GM21367 (cell line): Measurements from ENCODE around the gene ZFP69B.

Experiments used
- ATAC-seq: cut with Tn5 transposase; IDR thresholded peaks from one replicate; pipeline ENCODE4 v1.9.1; 2021; ENCODE audit not compliant: unreplicated experiment

The ZFP69B gene

GRCh38 chr1:40449684-40450494 is at the start of gene ZFP69B:
Gene ZFP69B, plus strand, starts transcription at chr1:40450476. Its CDS starts 486 bp downstream, at chr1:40450962.
- ATAC-seq = peak; percentile 72

GRCh38 chr1:40401473-40402201 is 48.6 kb upstream of the ZFP69B start:
- ATAC-seq = no peak

GRCh38 chr1:40404670-40405462 is 45.4 kb upstream of the ZFP69B start:
- no peak for ATAC-seq

GRCh38 chr1:40405812-40406211 is 44.5 kb upstream of the ZFP69B start:
- no peak for ATAC-seq

DNA sequence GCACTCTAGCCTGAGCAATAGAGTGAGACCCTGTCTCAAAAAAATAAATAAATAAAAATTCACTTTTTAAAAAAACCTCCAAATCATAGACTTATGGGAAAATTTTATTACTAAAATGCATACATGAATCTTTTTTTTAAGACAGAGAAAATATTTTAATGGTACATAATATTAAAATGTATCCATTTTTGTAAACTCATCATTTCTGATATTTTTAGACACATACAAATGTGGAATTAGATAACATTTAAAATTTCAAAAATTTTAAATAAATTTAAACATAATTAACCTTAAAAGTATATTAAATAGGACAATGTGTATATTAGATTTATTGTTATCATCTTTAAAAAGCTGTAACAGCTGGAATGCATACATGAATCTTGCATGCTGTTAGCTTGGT is 42.8 kb upstream of the ZFP69B start:
- ATAC-seq = no peak

DNA sequence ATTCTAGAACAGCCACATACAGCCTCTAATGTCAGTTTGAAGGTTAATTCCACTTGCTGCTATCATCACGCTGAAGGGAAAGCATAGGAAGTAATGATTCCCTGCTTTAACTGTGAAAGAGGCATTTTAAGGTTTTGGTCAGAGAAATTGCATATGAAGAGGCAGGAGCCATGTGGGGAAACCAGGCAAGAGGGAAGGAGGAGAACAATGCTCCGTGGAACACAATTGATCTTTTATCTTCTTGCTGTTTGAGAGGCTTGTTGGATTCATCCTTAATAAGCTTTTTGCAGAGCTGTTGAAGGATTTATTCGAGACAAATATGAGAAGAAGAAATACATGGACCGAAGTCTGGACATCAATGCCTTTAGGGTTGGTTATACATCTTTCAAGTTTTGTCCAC is 40.8 kb upstream of the ZFP69B start:
- ATAC-seq = no peak

DNA sequence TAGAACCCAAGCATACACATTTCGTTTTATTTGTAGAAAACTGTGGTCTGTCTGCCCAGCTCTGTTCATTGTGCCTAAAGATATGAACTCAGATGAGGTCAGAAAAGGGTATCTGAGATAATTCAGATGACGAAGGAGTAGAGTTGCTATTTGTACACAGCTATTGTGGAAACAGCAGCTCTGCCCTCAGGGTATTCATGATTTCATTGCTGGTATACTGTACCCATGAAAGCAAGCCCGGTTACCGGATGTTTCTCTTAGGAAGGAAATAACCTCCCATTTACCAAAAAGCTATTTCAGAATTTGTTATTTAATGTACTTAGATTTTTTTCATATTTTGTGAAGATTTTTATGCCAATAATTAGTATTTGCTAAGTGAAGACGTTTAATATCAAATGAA is 39.0 kb upstream of the ZFP69B start:
- ATAC-seq = no peak

GRCh38 chr1:40411843-40412242 is 38.4 kb upstream of the ZFP69B start:
- no peak for ATAC-seq

DNA sequence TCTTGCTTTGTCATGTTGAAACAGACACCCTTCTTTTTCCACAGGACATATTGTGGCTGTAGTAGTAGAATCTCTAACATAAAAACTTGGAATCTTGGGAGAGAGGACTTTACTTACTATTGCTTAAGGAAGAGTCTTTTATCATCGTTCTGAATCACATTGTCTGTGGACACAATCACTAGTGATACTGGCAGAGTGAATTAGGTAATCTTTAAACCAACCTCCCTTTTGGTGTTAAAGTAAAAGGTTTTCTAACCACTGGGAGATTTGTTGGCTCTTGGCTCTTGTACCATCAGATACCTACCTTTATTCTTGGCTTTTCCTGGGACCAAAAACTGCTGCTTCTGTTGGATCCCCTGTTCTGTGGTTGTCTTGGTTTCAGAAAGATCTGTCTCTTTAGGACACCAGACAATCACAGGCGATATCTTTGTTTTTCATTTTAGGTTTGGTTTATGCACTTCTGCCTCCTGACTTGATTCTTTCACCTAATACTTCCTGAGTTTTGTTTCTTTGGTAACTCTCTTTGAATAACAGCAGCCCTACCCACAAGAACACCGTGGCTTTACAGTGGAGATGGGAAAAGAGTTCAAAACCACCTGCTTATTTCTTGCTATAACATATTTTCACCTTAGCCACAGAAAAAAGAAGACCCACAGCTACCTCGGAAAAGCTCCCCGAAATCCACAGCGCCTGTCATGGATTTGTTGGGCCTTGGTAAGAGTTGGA is 36.6 kb upstream of the ZFP69B start:
- no peak for ATAC-seq

GRCh38 chr1:40414331-40414730 is 35.9 kb upstream of the ZFP69B start:
- ATAC-seq = no peak

GRCh38 chr1:40416709-40417108 is 33.6 kb upstream of the ZFP69B start:
- ATAC-seq = no peak

DNA sequence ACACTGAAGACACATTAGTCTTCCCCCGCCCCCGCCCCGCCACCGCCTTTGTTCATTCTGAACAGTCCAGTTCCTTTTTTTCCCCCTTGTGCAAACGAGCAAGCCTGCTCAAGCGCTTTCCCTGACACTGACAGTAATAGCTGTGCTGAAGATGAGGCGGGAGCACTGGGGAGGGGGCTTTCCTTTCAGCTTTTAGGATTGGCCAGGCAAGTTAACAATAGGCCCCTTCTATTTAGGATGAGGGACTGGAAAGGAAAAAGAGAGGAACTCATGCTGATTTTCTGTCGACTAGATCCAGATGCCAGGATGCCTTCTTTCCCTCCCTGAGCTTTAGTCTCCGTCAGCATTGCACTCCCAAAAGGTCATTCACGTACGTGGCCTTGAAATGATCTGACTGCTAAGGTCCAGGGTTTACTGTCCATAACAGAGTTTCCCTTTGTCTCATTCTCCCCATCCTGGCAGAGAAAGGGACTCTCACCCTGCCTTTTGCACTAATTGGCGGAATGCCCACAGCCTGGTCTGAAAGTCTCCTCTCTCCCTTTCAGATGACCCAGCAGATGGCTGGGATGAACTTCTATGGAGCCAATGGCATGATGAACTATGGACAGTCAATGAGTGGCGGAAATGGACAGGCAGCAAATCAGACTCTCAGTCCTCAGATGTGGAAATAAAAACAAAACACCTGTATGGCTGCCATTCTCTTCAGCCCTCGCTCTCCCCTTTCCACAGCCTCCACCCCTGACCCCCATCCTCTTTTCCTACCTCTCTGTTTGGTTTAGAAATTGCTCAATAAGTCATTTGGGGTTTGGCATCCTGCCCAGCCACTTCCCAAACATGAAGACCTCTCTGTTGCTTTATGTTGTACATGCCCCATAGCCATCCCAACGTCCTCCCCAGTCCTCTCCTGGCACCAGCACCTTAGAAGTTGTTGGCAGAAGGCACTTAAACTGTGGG is 28.6 kb upstream of the ZFP69B start:
- no peak for ATAC-seq

GRCh38 chr1:40422630-40423263 is 27.5 kb upstream of the ZFP69B start:
- no peak for ATAC-seq

GRCh38 chr1:40423264-40423642 is 27.0 kb upstream of the ZFP69B start:
- no peak for ATAC-seq

DNA sequence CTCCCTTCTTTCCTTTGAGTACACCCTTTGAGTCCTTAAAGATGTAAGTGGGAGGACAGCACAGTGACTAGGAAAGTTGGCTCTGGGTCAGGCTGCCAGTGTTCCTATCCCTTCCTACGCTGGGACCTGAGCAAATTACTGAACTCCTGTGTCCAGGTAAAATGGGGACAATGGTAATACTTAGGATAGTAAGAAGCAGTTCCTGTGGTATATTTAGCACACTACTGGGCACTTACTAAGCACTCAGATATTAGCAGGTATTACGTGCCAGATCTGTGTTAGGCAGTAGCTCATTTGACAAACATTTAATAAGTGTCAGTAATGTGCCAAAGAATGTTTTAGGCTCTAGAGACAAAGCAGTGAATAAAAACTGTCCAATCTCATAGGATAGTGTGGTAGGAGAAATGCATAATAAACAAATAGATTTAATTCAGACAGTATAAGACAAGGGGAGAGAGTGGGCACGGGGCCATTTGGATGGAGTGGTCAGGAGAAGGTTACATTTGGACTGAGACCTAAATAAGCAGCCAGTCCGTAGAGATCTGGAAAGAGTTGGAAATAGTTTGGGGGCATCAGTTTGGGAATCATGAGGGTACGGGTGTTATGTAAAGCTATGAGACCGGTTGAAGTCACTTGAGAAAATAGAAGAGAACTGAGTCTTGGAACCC is 26.2 kb upstream of the ZFP69B start:
- ATAC-seq = no peak

- no peak for ATAC-seq
Observed at GRCh38 chr1:40425198-40425597, 25.1 kb upstream of the ZFP69B start.

GRCh38 chr1:40431385-40431784 is 18.9 kb upstream of the ZFP69B start:
- ATAC-seq = no peak

DNA sequence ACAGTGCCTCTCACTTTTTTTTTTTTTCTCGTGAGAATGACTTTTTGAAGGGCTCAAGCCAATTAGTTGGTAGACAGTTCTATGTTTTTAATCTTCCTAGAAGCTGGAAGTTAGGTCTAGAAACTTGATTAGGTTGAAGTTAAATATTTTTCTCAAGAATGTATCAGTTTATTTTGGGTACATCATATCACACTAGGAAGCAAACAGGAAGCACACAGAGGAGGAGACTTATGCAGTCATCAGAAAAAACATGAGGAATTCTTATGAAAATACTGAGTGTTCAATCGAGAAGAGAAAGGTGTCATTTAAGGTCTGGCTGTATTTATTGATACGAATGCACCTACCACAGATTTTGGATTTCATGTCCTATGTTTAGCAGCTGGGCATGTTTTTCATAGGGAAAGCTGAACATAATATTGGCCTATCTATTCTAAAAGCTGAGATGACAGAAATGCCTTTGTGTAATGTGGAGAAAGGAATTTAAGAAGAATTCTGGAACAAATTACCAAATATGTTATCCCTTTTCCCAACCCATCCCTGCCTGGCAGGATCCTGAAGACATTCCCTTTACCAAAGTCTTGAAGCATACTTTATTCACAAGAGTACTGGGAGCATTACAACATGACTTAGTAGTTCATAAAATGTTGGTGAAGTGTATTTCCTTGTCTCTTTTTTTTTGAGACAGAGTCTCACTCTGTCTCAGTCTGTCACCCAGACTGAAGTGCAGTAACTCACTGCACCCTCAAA is 17.5 kb upstream of the ZFP69B start:
- ATAC-seq = no peak
